Measurements from ENCODE around the gene ACVR1B.

The ACVR1B gene

DNA sequence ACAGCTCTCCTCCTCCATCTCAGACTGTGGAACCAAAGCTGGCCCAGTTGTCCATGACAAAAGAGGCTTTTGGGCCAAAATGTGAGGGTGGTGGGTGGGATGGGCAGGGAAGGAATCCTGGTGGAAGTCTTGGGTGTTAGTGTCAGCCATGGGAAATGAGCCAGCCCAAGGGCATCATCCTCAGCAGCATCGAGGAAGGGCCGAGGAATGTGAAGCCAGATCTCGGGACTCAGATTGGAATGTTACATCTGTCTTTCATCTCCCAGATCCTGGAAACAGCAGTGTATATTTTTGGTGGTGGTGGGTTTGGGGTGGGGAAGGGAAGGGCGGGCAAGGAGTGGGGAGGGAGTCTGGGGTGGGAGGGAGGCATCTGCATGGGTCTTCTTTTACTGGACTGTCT is 43.5 kb downstream of the ACVR1B start:
- H3K4me1 ChIP-seq (ENCODE audit: control insufficient read depth, insufficient read depth, low read length) = no peaks in the 10 kb centered on the region
- peaks cover 6 to 82% of the 10 kb centered on the region in 2 experiments; a peak in 2 of 3 replicates for H3K36me3 ChIP-seq (ENCODE audit: control insufficient read depth in 2 of 2, insufficient read depth in 1 of 2, low read length in 2 of 2)
- H3K9me3 ChIP-seq (ENCODE audit: control insufficient read depth, insufficient read depth, low read depth, low read length) = no peaks in the 10 kb centered on the region
- POLR2A ChIA-PET = no interaction called here
- TF ChIP-seq, protein P1, sequence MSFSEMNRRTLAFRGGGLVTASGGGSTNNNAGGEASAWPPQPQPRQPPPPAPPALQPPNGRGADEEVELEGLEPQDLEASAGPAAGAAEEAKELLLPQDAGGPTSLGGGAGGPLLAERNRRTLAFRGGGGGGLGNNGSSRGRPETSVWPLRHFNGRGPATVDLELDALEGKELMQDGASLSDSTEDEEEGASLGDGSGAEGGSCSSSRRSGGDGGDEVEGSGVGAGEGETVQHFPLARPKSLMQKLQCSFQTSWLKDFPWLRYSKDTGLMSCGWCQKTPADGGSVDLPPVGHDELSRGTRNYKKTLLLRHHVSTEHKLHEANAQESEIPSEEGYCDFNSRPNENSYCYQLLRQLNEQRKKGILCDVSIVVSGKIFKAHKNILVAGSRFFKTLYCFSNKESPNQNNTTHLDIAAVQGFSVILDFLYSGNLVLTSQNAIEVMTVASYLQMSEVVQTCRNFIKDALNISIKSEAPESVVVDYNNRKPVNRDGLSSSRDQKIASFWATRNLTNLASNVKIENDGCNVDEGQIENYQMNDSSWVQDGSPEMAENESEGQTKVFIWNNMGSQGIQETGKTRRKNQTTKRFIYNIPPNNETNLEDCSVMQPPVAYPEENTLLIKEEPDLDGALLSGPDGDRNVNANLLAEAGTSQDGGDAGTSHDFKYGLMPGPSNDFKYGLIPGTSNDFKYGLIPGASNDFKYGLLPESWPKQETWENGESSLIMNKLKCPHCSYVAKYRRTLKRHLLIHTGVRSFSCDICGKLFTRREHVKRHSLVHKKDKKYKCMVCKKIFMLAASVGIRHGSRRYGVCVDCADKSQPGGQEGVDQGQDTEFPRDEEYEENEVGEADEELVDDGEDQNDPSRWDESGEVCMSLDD (tag by site-specific recombination; IDR thresholded peaks at IDR 0.05) = no peak
- TF ChIP-seq ZNF341 (tag by site-specific recombination; IDR thresholded peaks at IDR 0.05; ENCODE audit: low read depth) = no peak
- TF ChIP-seq, protein P2, sequence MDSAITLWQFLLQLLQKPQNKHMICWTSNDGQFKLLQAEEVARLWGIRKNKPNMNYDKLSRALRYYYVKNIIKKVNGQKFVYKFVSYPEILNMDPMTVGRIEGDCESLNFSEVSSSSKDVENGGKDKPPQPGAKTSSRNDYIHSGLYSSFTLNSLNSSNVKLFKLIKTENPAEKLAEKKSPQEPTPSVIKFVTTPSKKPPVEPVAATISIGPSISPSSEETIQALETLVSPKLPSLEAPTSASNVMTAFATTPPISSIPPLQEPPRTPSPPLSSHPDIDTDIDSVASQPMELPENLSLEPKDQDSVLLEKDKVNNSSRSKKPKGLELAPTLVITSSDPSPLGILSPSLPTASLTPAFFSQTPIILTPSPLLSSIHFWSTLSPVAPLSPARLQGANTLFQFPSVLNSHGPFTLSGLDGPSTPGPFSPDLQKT (IDR thresholded peaks at IDR 0.05; ENCODE audit: borderline replicate concordance, low read depth, low read length) = no peak
- TF ChIP-seq ZNF623 (tag by site-specific recombination; IDR thresholded peaks at IDR 0.05) = no peak
- no peak for TF ChIP-seq ZNF677 (tag by site-specific recombination; IDR thresholded peaks at IDR 0.05)
- TF ChIP-seq ZNF416 (tag by site-specific recombination; IDR thresholded peaks at IDR 0.05) = no peak
- TF ChIP-seq ZNF792 (tag by site-specific recombination; IDR thresholded peaks at IDR 0.05) = no peak
- TF ChIP-seq HOXD13 (CRISPR knock-in tag; IDR thresholded peaks at IDR 0.05; ENCODE audit: borderline replicate concordance) = no peak
- no peak overlapping the region for H3K27ac ChIP-seq (ENCODE audit: extremely low read depth, low read depth, low read length)
- CTCF ChIA-PET = interaction anchor here (1.1 to 21.1 kb wide), 4 partner anchors 9 to 101 kb away, joined by 3 to 349 read pairs (median 47); no protein-coding TSS in a partner anchor
- H3K4me3 ChIP-seq (ENCODE audit: low read depth, low read length) = no peak overlapping the region

DNA sequence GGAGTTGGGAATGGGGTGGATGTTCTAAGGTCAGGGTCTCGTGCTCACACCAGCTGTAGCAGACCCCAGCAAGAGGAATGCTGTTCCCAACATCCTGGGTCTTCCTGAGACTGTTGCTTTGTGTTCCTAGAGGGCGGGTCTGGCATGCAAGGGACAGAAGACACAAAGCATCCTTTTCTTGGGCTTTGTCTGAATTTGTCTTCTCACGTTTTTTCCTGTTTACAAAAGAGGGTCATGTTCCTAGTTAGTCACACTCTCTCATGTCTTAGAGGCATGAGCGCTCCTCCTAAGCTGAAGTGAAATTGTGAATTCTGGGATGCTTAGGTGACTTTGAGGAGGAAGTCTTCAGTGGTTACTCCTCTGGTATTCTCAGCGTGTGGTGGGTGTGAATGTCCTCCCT is 45.6 kb downstream of the ACVR1B start:
- ChIA-PET POLR2A (no interaction called here), CTCF (interaction anchor here (0.7 to 21.1 kb wide), 7 partner anchors 25 to 362 kb away, joined by 3 to 349 read pairs (median 3); no protein-coding TSS in a partner anchor)
- Histone ChIP-seq H3K4me3 (ENCODE audit: low read depth, low read length) (no peak overlapping the region), H3K9me3 (ENCODE audit: control insufficient read depth, insufficient read depth, low read depth, low read length) (no peaks in the 10 kb centered on the region), H3K36me3 (ENCODE audit: control insufficient read depth in 2 of 2, insufficient read depth in 1 of 2, low read length in 2 of 2) (peaks cover 0 to 73% of the 10 kb centered on the region in 2 experiments; a peak in 2 of 3 replicates), H3K27ac (ENCODE audit: extremely low read depth, low read depth, low read length) (no peak overlapping the region), H3K4me1 (ENCODE audit: control insufficient read depth, insufficient read depth, low read length) (no peaks in the 10 kb centered on the region)
- TF ChIP-seq, protein P3, sequence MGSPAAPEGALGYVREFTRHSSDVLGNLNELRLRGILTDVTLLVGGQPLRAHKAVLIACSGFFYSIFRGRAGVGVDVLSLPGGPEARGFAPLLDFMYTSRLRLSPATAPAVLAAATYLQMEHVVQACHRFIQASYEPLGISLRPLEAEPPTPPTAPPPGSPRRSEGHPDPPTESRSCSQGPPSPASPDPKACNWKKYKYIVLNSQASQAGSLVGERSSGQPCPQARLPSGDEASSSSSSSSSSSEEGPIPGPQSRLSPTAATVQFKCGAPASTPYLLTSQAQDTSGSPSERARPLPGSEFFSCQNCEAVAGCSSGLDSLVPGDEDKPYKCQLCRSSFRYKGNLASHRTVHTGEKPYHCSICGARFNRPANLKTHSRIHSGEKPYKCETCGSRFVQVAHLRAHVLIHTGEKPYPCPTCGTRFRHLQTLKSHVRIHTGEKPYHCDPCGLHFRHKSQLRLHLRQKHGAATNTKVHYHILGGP (tag by site-specific recombination; IDR thresholded peaks at IDR 0.05) = no peak
- TF ChIP-seq ZBTB8A (tag by site-specific recombination; IDR thresholded peaks at IDR 0.05) (no peak), ZNF610 (tag by site-specific recombination; IDR thresholded peaks at IDR 0.05; ENCODE audit: borderline replicate concordance) (no peak), ZNF548 (tag by site-specific recombination; IDR thresholded peaks at IDR 0.05) (no peak), ZBTB20 (tag by site-specific recombination; IDR thresholded peaks at IDR 0.05) (no peak), FEZF1 (tag by site-specific recombination; IDR thresholded peaks at IDR 0.05) (no peak), ZNF776 (tag by site-specific recombination; IDR thresholded peaks at IDR 0.05; ENCODE audit: borderline replicate concordance) (no peak), ZNF433 (tag by site-specific recombination; IDR thresholded peaks at IDR 0.05; ENCODE audit: low read depth) (no peak), ZNF169 (tag by site-specific recombination; IDR thresholded peaks at IDR 0.05) (no peak), ZNF202 (tag by site-specific recombination; IDR thresholded peaks at IDR 0.05; ENCODE audit: borderline replicate concordance) (no peak), HOXA7 (CRISPR knock-in tag; IDR thresholded peaks at IDR 0.05; ENCODE audit: borderline replicate concordance) (no peak), SCRT2 (tag by site-specific recombination; IDR thresholded peaks at IDR 0.05) (no peak), BCL11B (tag by site-specific recombination; IDR thresholded peaks at IDR 0.05; ENCODE audit: low read depth) (no peak), ZNF530 (tag by site-specific recombination; IDR thresholded peaks at IDR 0.05; ENCODE audit: low read depth) (no peak)
- TF ChIP-seq, protein P4, sequence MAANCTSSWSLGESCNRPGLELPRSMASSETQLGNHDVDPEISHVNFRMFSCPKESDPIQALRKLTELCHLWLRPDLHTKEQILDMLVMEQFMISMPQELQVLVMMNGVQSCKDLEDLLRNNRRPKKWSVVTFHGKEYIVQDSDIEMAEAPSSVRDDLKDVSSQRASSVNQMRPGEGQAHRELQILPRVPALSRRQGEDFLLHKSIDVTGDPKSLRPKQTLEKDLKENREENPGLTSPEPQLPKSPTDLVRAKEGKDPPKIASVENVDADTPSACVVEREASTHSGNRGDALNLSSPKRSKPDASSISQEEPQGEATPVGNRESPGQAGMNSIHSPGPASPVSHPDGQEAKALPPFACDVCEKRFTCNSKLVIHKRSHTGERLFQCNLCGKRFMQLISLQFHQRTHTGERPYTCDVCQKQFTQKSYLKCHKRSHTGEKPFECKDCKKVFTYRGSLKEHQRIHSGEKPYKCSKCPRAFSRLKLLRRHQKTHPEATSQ (tag by site-specific recombination; IDR thresholded peaks at IDR 0.05) = no peak

All from HEK293 (cell line).